SU-DHL-6 (cell line): ENCODE results near the gene POTEF.
"Not testable (repeated sequence)": the region's sequence is repeated elsewhere in the genome, so short reads cannot be mapped to it uniquely, and the experiment has no call there.

Experiments used
- H2AFZ ChIP-seq: fragments of 200-600 bp; sonication (generic); 2 replicates; pipeline ENCODE4 v1.6.1; 2014; ENCODE audit warnings: low read depth, mild to moderate bottlenecking, moderate library complexity, mixed read lengths, antibody characterized with exemption, low read length; ENCODE audit not compliant: severe bottlenecking
- H3F3A ChIP-seq: fragments of 200-600 bp; shearing (Covaris generic); 2 replicates; pipeline ENCODE4 v1.6.0; 2016; ENCODE audit warnings: antibody characterized with exemption, mild to moderate bottlenecking; ENCODE audit not compliant: insufficient read depth
- H3K27ac ChIP-seq: fragments of 200-600 bp; sonication (generic); 2 replicates; pipeline ENCODE4 v1.5.1; 2016; ENCODE audit warnings: low read depth, mild to moderate bottlenecking, low read length, moderate library complexity, mixed read lengths
- H3K27me3 ChIP-seq: fragments of 200-600 bp; sonication (generic), shearing (Covaris generic); 2 replicates; pipeline ENCODE4 v1.6.0; 2014; ENCODE audit warnings: mild to moderate bottlenecking, low read length
- H3K36me3 ChIP-seq: fragments of 200-600 bp; sonication (generic); 2 replicates; pipeline ENCODE4 v1.6.1; 2014; ENCODE audit warnings: mild to moderate bottlenecking, low read length, mixed read lengths
- H3K4me2 ChIP-seq: fragments of 300-600, 200-600 bp; shearing (Covaris generic), sonication (generic); 2 replicates; pipeline ENCODE4 v1.6.0; 2014; ENCODE audit warnings: low read length, low read depth, mild to moderate bottlenecking; ENCODE audit not compliant: poor library complexity, severe bottlenecking
- H3K4me3 ChIP-seq: fragments of 200-600 bp; sonication (generic); 2 replicates; pipeline ENCODE4 v1.5.1; 2014; ENCODE audit warnings: antibody characterized with exemption, low read length, mild to moderate bottlenecking, mixed read lengths; ENCODE audit not compliant: insufficient read depth, poor library complexity, severe bottlenecking
- H3K79me2 ChIP-seq: fragments of 200-600 bp; sonication (generic); 2 replicates; pipeline ENCODE4 v1.6.1; 2014; ENCODE audit warnings: mild to moderate bottlenecking, low read length, moderate library complexity; ENCODE audit not compliant: insufficient read depth
- H3K9ac ChIP-seq: fragments of 200-600 bp; sonication (generic); 2 replicates; pipeline ENCODE4 v1.7.0; 2014; ENCODE audit warnings: mild to moderate bottlenecking, low read length
- H3K9me2 ChIP-seq: fragments of 200-600 bp; sonication (generic); replicated peaks from 2 replicates; pipeline ENCODE4 v1.6.1; 2014; ENCODE audit warnings: low read length; ENCODE audit not compliant: insufficient read depth
- H3K9me3 ChIP-seq: fragments of 200-600 bp; sonication (generic); 2 replicates; pipeline ENCODE4 v1.6.1; 2014; ENCODE audit warnings: low read length, mixed read lengths; ENCODE audit not compliant: insufficient read depth
- H4K20me1 ChIP-seq: fragments of 200-600 bp; sonication (generic); 2 replicates; pipeline ENCODE4 v1.6.1; 2014; ENCODE audit warnings: low read depth, mild to moderate bottlenecking, antibody characterized with exemption, low read length, moderate library complexity, mixed read lengths

POTEF gene

GRCh38 chr2:130143266-130144039, 14.4 kb upstream of the POTEF start:
- not testable (repeated sequence) for H3K9me3 ChIP-seq, H3K4me3 ChIP-seq, H3K9ac ChIP-seq, H3K27me3 ChIP-seq, H3K9me2 ChIP-seq, H4K20me1 ChIP-seq, H3K36me3 ChIP-seq, H3K4me2 ChIP-seq, H3K79me2 ChIP-seq, H2AFZ ChIP-seq, H3F3A ChIP-seq, H3K27ac ChIP-seq

- H3K4me3 ChIP-seq, H3K9me2 ChIP-seq: not testable (repeated sequence)
Observed at GRCh38 chr2:130142396-130143265, 13.6 kb upstream of the POTEF start.

GRCh38 chr2:130141645-130142370, 12.8 kb upstream of the POTEF start:
- H4K20me1 ChIP-seq, H3K9me3 ChIP-seq, H3K4me3 ChIP-seq, H3K9ac ChIP-seq, H3F3A ChIP-seq, H2AFZ ChIP-seq, H3K36me3 ChIP-seq, H3K9me2 ChIP-seq, H3K4me2 ChIP-seq, H3K79me2 ChIP-seq, H3K27ac ChIP-seq, H3K27me3 ChIP-seq: not testable (repeated sequence)

More at GRCh38 chr2:130142396-130143265, 13.6 kb upstream of the POTEF start:
- not testable (repeated sequence) for H3K79me2 ChIP-seq, H3K36me3 ChIP-seq, H3K9ac ChIP-seq, H3K4me2 ChIP-seq, H2AFZ ChIP-seq, H3K27ac ChIP-seq, H3K9me3 ChIP-seq, H4K20me1 ChIP-seq, H3K27me3 ChIP-seq, H3F3A ChIP-seq

DNA sequence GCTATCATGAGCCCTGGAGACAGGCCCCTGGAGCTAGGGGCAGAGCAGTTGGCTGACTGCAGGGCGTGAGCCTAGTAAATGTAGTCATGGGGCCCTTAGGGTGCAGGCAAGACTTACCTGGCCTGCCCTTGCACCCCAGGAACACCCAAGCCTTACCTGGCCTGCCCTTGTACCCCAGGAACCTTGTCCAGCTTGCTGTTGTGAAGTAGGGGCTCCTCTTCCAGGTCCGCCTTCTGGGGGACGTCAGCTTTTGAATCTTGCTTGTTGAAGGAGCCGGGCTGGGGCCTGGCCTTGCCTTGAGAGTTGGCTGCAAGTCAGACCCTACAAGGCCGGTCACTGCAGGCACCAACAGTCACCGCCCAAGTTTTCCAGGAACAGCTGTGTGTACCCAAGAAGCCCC, 12.0 kb upstream of the POTEF start:
- not testable (repeated sequence) for H3K9ac ChIP-seq, H3K9me2 ChIP-seq, H3F3A ChIP-seq

GRCh38 chr2:130140516-130140915, 11.5 kb upstream of the POTEF start:
- H3K4me2 ChIP-seq, H3K9me2 ChIP-seq, H3K9ac ChIP-seq, H4K20me1 ChIP-seq, H3K27me3 ChIP-seq, H2AFZ ChIP-seq, H3K27ac ChIP-seq, H3K9me3 ChIP-seq, H3F3A ChIP-seq, H3K4me3 ChIP-seq, H3K36me3 ChIP-seq, H3K79me2 ChIP-seq: not testable (repeated sequence)

More for the DNA sequence above, 12.0 kb upstream of the POTEF start:
- not testable (repeated sequence) for H3K4me3 ChIP-seq, H3K79me2 ChIP-seq, H4K20me1 ChIP-seq, H3K4me2 ChIP-seq, H3K9me3 ChIP-seq, H3K27ac ChIP-seq, H3K36me3 ChIP-seq, H3K27me3 ChIP-seq, H2AFZ ChIP-seq

- H2AFZ ChIP-seq, H3K27ac ChIP-seq, H3K36me3 ChIP-seq, H3K79me2 ChIP-seq, H4K20me1 ChIP-seq, H3K9me2 ChIP-seq, H3K9me3 ChIP-seq, H3F3A ChIP-seq, H3K4me3 ChIP-seq, H3K9ac ChIP-seq, H3K4me2 ChIP-seq, H3K27me3 ChIP-seq: not testable (repeated sequence)
Observed at GRCh38 chr2:130139331-130140280, 10.6 kb upstream of the POTEF start.

DNA sequence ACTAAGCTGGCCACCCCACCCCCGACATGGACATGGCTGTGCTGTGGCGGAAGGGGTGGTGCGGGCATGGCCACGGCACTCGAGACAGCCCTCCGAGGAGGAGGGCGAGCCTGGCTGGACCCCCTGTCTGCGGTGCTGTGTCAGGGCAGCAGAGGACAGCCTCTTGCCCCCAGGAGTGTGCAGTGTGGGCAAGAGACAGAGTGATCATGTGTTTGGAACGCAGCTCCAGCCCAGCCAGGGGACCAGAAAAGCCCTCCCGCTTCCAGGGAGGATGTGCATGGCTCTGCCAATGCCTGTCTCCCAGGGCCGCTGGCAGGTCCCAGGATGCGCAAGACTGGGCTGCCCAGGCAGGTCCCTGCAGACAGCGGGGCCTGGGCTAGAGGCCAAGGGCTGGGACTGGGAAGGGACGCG, 9.8 kb upstream of the POTEF start:
- not testable (repeated sequence) for H3K27me3 ChIP-seq, H4K20me1 ChIP-seq, H3K4me2 ChIP-seq, H3K9me2 ChIP-seq, H3K4me3 ChIP-seq, H3K9me3 ChIP-seq, H3K27ac ChIP-seq, H2AFZ ChIP-seq, H3K36me3 ChIP-seq, H3K79me2 ChIP-seq, H3F3A ChIP-seq, H3K9ac ChIP-seq
